GM21737 (cell line): Measurements from ENCODE around the gene ABCC8.

Experiments used
- ATAC-seq: cut with Tn5 transposase; IDR thresholded peaks from one replicate; pipeline ENCODE4 v1.9.1; 2021; ENCODE audit warnings: mild to moderate bottlenecking, moderate library complexity; ENCODE audit not compliant: unreplicated experiment

Gene ABCC8

GRCh38 chr11:17476317-17477083 is at the start of gene ABCC8:
ABCC8 (minus strand) TSS chr11:17476845; CDS start chr11:17476776, 69 bp downstream.
- no peak for ATAC-seq

GRCh38 chr11:17526326-17526725 is 49.7 kb upstream of the ABCC8 start:
- ATAC-seq = no peak

GRCh38 chr11:17525570-17525969 is 48.9 kb upstream of the ABCC8 start:
- ATAC-seq = no peak

GRCh38 chr11:17524221-17524620 is 47.6 kb upstream of the ABCC8 start:
- ATAC-seq = no peak

GRCh38 chr11:17522655-17523054 is 46.0 kb upstream of the ABCC8 start:
- ATAC-seq = no peak

- no peak for ATAC-seq
These were observed 44.7 kb upstream of the ABCC8 start for GRCh38 chr11:17521106-17521900.

- ATAC-seq = no peak
These were observed 42.6 kb upstream of the ABCC8 start for GRCh38 chr11:17519061-17519885.

- no peak for ATAC-seq
These were observed 41.7 kb upstream of the ABCC8 start for GRCh38 chr11:17518366-17518765.

GRCh38 chr11:17517186-17517585 is 40.5 kb upstream of the ABCC8 start:
- ATAC-seq = no peak

GRCh38 chr11:17516551-17517150 is 40.0 kb upstream of the ABCC8 start:
- no peak for ATAC-seq

GRCh38 chr11:17515443-17516176 is 39.0 kb upstream of the ABCC8 start:
- ATAC-seq = no peak

- no peak for ATAC-seq
These were observed 37.8 kb upstream of the ABCC8 start for GRCh38 chr11:17514476-17514875.

- ATAC-seq = no peak
These were observed 37.2 kb upstream of the ABCC8 start for GRCh38 chr11:17513853-17514252.

GRCh38 chr11:17512101-17512500 is 35.5 kb upstream of the ABCC8 start:
- no peak for ATAC-seq

GRCh38 chr11:17511571-17511970 is 34.9 kb upstream of the ABCC8 start:
- no peak for ATAC-seq

- ATAC-seq = no peak
These were observed 34.0 kb upstream of the ABCC8 start for GRCh38 chr11:17510507-17511206.

- ATAC-seq = no peak
These were observed 32.1 kb upstream of the ABCC8 start for GRCh38 chr11:17508791-17509190.

GRCh38 chr11:17508306-17508705 is 31.7 kb upstream of the ABCC8 start:
- no peak for ATAC-seq

GRCh38 chr11:17507773-17508172 is 31.1 kb upstream of the ABCC8 start:
- no peak for ATAC-seq

GRCh38 chr11:17506942-17507341 is 30.3 kb upstream of the ABCC8 start:
- ATAC-seq = no peak
